GM19455 (cell line): ENCODE results near the gene CYB5B.

Experiments used
- ATAC-seq: cut with Tn5 transposase; IDR thresholded peaks from one replicate; pipeline ENCODE4 v1.9.1; 2021; ENCODE audit not compliant: unreplicated experiment

CYB5B gene

DNA sequence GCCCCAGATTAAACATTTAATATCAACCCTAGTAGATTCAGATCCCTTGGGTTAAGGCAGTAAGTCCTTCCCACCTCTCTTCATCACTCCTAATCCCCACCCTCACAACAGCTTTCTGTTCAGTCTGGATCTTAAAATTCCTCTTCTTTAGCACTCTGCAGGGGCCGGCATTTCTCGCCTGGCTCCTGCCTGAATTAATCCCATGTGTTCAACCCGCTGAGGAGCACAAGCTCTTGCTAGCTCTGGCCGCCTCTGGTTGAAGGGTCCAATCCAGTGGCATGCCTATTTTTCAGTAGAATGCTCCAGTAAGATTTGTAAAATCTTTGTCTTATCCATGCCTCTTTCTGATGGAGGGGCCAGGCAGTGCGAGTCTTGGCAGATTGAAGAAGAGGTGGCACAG is 59.2 kb downstream of the CYB5B start:
- no peak for ATAC-seq

GRCh38 chr16:69485361-69485760 is 60.9 kb downstream of the CYB5B start:
- ATAC-seq, result no peak

- ATAC-seq, result no peak
These were observed 61.4 kb downstream of the CYB5B start for GRCh38 chr16:69485816-69486215.

DNA sequence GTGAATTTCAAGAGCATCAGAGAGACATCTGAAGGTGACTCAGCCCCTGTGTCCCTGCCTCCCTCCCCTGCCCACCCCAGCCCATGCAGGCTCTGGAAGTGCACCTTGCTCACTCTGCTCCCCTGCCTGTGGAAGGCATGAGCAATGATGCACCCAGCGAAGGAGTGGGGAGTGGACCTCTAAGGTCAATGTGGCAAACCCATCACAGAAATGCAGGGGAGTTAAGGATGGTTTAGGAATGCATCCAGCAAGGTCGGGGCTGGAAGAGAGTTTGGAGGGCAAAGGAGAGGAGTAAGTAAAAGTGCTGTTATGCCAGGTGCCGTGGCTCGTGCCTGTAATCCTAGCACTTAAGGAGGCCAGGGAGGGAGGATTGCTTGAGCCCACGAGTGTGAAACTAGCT is 61.9 kb downstream of the CYB5B start:
- ATAC-seq, result no peak

DNA sequence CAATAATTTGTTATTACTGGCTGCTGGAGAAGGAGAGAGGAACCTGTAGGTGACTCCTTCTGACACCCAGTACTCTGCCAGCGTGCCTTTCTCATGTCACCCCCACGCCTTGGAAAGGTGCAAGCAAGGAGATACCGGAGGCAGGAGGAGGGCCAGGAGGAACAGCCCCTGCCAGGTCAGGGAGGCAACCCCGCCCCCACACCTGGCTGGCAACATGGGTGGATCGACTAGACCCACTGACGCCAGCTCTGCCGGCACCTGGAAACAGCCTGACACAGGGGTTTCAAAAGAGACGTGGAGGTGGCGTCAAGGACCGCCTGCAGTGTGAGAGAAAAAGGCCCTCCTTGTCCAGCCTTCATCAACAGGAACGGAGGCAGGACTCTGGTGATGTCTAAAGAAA is 62.3 kb downstream of the CYB5B start:
- ATAC-seq, result no peak

- ATAC-seq, result no peak
These were observed 66.4 kb downstream of the CYB5B start for GRCh38 chr16:69490707-69491324.

- ATAC-seq, result no peak
These were observed 70.6 kb downstream of the CYB5B start for GRCh38 chr16:69494991-69495392.

- no peak for ATAC-seq
These were observed 71.4 kb downstream of the CYB5B start for GRCh38 chr16:69495821-69496220.

- ATAC-seq, result no peak
These were observed 72.0 kb downstream of the CYB5B start for GRCh38 chr16:69496376-69496775.

DNA sequence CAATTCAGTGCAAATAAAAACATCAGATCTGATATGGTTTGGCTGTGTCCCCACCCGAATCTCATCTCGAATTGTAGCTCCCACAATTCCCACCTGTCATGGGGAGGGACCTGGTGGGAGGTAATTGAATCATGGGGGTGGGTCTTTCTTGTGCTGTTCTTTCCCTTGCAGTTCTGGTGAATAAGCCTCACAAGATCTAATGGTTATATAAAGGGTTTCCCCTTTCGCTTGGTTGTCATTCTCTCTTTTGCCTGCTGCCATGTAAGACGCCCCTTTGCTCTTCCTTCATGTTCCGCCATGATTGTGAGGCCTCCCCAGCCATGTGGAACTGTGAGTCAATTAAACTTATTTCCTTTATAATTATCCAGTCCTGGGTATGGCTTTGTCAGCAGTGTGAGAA is 72.5 kb downstream of the CYB5B start:
- ATAC-seq, result no peak

DNA sequence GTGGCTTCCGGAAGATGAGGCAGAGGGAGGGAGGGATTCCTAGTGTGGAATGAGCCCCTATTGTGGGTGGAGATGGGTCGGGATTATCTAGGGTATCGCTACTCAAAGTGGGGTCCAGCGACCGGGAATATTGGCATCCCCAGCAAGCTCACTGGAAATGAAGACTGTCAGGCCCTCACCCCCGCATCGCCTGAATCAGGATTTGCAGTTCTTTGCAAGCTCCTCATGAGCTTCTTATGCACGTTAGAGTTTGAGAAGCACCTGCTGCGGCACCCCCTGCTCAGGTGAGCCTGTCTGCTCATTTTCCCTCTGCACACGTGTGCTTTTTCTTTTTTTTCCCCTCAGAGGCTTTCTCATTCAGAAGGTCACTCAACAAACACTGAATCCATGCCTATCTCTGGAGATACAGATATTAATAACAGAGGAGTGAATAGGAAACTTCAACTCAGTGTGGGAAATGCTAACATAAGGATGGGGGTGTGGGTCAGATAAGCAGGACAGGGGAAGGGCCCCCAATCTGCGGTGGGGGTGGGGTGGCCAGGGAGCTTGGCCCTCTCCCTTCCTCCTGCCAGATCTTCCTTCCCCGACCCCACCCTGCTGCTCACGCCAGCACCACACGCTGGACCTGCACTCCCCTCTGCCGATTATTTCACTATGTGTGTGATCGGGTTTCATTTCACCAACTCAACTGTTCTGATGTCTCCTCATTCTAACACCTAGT is 73.6 kb downstream of the CYB5B start:
- ATAC-seq, result no peak

DNA sequence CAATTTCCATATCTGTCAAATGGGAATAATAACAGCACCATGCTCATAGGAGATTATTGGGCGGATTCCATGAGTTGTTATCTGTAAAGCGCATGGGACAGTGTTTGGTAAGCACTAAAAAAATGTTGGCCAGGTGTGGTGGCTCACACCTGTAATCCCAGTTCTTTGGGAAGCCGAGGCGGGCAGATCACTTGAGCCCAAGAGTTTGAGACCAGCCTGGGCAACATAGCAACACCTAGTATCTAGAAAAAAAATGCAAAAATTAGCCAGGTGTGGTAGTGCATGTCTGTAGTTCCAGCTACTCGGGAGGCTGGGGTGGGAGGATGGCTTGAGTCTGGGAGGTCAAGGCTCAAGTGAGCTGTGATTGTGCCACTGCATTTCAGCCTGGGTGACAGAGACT is 74.5 kb downstream of the CYB5B start:
- no peak for ATAC-seq

GRCh38 chr16:69499541-69500230 is 75.3 kb downstream of the CYB5B start:
- ATAC-seq, result no peak

GRCh38 chr16:69500496-69500895 is 76.1 kb downstream of the CYB5B start:
- ATAC-seq, result no peak

- no peak for ATAC-seq
These were observed 77.7 kb downstream of the CYB5B start for GRCh38 chr16:69501956-69502745.

DNA sequence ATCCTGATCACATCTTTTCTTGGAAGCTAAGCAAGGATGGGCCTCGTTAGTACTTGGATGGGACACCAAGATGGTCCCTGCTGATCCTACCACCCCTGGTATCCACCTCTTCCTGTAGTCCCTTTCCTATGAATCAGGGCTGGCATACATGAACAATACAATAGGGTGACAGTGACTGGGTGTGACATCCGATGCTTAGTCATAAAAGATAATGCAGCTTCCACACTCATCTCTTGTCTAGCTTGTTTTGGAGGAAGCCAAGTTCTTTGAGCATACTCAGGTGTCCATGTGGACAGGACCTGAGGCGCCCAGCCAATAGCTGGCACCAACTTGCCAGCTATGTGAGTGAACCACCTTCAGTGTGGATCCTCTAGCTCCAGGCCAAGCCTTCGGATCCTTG is 78.8 kb downstream of the CYB5B start:
- ATAC-seq, result no peak

- ATAC-seq, result no peak
These were observed 83.8 kb downstream of the CYB5B start for GRCh38 chr16:69508033-69508755.

- ATAC-seq, result no peak
These were observed 84.7 kb downstream of the CYB5B start for GRCh38 chr16:69509125-69509524.

DNA sequence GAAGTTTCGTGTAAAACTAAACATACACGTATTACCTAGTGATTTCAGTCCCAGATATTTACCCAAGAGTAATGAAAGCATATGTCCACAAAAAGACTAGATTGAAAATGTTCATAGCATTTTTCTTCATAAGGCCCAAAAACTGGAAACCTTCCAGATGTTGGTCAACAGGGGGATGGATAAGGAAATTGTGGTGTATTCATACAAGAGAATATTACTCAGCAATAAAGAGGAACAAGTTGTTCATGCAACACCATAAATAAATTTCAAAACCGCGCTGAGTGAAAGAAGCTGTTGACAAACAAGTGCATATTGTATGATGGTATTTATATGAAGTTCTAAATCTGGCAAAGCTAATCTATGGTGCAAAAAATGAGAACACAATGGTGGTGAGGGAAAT is 87.2 kb downstream of the CYB5B start:
- no peak for ATAC-seq

DNA sequence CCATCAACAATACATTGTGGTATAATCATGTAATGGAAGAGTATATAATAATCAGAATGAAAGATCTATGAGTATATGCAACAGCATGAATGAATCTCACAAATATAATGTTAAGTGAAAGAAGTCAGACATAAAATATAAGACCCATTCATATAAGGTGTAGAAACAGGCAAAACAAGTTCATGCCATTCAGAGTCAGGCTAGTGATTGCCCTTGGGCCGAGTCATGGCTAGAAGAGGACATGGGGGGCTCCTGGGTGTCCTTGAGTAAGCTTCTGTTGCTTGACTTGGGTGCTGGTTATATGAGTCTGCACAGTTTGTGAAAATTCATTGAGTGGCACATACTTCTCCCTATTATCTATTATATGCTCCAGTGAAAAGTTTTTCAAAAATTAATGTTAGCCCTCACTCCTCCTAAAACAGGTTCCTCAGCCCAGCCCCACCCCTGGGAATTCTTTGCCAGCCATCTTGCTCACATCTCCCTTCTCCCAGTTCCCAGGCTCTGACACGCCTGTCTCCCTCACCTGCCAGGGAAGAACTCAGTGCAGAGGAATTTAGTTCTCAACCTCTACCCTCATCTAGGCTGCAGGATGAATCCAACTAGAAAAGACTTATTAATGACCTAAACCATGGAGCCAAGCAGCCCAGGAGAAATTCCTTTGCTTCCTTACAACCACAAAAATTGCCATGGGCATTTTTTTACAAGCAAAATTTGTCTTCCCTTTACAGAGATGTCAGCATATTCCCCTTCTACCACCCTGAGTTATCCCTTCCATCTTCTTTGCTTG is 89.0 kb downstream of the CYB5B start:
- no peak for ATAC-seq
